GM19025 (cell line): ENCODE results near the gene TNS3.
A peak's percentile ranks its signal among the peaks of the same experiment; 100 is the strongest.

Experiments
- ATAC-seq: cut with Tn5 transposase; IDR thresholded peaks from one replicate; pipeline ENCODE4 v1.9.1; 2021; ENCODE audit warnings: mild to moderate bottlenecking, low read depth, moderate library complexity; ENCODE audit not compliant: unreplicated experiment

TNS3 gene

DNA sequence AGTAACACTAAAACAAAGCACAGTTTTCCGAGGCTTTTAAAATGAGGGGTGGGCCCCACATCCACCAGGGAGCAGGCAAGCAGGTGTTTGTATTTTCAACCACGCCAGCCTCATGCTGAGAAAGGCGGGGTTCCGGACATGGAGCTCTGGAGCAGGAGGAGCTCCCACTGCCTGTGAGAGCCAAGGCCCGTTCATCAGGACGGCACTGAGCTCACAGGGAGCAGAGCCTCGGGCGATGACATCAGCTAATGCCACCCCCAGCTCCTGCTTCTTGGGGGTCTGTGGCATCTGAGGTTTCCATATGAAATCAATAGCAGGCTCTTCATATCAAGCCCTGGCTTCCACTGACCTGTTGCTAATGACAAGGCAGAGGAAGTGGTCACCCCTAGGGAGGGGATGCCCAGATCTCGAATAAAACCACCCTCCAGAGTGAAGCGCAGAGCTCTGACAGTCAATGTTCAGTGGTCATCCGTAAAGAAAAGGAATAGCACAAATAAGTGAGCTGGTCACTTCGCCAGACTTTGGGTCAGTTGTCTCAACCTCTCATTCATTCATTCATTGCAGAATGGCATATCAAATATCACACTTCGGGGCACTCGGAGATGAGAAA lies 89.1 kb downstream of the TNS3 start:
- no peak for ATAC-seq

DNA sequence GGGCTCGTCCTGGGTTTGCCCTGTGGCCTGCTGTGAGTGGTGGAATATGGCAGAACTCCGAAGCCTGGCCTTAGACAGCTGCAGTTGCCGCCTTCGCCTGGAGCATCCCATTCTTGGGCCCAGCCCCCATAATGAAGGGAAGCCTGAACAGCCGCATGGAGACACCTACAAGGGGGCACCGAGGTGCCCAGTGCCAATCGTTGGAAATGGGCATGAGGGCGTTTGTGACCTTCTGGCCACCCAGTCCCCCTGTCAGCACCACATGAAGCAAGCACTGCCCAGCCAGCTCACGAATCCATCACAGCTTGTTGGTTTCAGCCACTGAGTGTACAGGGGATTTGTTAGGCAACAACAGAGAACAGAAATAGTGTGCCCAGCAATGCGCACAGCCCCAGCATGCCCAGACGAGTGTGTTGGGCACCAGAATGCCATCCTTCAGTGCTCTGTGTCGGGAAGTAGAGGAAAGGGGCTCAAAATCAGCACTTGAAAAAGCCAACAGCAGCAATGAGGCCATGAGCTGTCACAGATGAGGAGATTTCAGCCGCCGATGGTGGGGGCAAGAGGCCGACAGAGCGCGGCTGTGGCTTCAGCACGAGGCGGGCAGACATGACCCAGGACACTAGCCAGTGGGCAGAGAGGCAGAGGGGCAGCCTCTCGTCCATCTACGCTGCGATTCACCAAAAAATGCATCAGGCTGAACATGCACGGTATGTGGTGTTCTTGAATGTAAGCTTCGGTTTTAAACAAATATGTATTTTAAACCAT lies 91.2 kb downstream of the TNS3 start:
- ATAC-seq = no peak

DNA sequence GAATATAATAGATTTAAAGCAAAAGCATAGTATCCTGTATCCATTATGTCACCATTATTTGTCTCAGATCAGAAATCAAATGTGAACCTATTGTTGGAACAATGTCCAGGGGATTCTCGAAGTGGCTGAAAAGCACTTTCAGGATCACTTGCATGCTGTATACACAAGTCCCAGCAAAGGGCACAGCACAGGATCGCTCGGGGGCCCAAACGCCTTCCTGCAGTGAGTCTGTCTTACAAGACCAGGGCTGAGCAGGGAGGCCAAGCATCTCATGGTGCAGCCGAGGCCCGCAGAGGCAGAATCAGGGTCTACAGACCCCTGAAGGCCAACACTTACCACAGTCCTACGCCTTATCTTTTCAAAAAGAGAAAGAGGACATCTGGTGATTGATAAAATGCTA lies 92.3 kb downstream of the TNS3 start:
- ATAC-seq = no peak

DNA sequence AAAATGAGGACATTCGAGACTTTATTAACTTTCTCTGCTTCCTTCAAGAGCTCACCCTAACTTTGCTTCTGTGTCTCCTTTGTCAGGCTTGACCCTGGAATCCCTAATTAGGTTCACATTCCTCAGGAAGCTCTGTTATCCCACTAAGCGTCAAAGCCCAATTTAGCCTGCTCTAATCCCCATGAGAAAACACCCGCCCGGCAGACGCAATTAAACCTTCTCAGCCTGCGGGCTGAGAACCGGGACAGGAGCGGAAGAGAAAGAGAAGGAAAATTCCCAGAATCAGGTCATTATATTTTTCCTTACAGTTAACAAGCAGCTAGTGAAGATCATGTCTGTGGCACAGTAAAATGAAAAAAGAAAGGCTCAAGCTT lies 93.0 kb downstream of the TNS3 start:
- ATAC-seq = no peak

DNA sequence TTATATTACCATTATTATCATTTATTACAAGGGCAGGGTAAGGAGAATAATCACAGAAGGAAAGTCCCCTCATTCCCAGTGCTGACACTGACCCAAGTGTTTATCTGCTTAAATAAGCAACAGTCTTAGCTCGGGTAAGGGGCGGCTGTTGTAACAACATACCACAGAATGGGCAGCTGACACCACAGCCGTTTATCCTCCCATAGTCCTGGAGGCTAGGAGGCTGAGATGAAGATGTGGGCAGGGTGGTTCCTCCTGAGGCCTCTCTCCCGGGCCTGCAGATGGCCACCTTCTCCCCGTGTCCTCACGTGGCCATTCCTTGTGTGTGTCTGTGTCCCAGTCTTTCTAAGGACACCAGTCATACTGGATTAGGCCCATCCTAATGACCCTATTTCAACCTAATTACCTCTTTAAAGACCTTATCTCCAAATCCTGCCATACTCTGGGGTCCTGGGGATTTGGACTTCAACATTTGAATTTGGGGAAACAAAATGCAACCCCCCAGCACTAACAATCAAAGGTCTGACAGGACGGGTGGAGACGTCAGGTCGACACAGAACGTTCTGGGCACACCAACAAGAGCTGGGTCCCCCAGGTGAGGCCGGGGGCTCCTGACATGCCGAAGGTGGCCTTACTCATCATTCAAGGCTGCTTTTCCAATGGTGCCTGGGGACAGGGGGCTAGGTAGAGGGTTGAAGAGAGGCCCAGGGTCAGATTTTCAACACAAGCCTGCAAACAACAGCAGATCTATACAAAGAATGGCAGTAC lies 93.5 kb downstream of the TNS3 start:
- no peak for ATAC-seq

DNA sequence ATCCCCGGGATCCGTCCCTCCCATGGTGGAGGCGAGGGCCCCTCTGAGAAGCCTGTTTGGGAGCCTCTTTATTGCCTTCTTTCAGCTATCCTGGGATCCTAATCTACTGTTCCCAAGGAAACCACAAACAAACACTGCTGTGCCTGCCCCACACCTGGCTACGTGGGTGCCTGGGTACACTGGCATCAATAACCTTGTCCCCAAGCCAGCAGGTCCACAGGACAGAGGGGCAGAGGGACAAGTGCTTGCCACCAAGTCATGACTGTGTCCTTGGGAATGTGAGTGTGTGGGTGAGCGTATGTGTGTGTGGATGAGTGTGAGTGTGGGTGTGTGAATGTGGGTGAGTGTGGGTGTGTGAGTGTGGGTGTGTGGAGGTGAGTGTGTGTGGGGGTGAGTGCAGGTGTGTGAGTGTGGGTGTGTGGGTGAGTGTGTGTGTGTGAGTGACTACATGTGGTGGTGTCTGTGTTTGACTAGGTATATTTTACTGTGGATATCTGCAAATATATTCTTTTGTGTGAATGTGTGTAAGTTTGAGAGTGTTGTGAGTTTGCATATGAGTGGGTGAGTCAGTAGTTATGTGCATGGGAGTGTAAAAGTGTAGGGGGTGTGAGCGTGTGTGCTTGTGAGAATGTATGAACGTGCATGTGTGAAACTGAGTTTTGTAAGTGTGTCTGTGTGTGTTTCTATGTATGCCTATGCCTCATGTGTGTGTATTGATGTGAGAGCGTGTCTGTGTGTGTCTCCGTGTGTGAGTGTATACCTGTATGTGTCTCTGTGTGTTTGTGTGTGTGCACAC lies 96.1 kb downstream of the TNS3 start:
- ATAC-seq = no peak

DNA sequence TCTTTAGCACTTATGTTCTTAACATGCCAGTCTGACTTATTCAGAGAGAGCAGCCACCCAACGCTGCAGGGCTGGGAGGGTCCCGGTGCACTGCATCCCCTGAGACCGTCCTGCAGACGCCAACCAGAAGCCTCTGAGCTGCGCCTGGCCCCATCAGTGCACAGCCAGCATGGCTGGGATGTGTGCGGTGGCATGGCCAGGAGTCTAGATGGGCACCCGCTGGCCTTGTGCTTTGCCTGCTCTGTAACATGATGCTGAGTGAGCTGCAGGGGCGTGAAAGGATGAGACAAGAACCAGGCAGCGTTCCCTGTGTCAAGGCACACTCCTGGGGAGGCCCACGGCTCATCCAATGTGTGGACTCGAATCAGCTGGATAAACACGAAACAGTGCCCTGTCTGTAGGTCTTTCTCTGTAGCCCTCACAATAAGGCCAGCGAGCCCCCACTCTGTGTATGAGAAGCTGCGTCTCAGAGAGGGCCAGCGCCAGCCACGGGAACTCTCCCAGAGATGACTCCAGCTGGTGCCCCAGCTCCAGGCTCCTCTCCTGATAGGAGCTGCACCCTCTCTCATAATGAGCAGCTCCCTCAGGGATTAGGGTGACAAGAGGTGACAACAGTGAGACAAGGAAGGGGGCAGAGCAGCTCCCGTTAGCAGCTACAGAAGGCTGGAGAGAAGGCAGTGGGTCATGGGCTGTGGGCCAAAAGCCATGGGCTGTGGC lies 96.8 kb downstream of the TNS3 start:
- ATAC-seq = no peak

DNA sequence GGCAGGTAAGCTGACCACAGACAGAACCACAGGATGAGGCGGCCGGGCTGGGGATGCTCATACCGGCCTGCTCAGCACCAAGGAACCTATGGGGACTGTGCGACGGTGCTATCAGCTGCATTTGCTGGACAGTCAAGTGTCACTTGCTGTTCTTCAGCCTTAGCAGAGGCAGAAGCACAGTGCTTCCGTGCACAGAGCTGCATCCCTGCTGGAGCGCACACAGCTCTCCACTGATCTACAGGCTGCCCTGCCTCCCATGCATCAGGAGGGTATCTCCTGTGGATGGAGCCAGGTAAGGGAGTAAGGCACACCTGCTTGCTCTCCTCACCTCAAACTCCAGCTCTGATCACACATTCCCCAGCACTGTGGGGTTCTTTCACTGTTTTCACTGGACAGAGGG lies 97.5 kb downstream of the TNS3 start:
- ATAC-seq = no peak

DNA sequence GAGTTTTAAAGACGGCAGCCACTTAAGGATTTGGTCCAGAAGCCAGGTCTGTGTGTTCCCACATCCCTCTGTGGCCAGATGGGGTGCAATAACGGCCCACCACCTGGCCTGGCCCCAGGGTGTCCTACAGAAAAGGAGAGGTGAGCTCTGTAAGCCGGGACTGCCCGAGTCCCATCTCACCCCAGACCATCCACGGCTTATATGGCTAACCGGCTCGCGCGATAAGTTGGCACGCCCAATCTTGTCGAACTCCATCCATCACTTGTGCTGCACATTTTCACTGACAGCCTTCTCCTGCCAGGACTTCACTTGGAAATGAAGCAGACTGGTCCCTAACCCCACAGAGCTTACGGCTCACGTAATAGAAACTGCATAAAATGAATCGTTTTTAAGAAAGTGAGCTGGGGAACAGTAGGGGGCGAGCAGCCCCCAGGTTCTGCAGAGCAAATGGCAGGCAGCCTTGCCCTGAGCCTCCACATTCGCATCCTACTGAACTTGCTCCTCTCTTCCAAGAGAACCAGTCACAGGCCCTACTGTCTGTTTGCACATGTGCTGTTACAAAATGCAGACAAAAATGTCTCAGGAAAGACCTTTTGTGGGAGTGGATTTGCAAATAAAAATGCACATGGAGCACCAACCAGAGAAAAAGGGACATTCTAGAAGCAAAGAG lies 98.2 kb downstream of the TNS3 start:
- ATAC-seq = no peak

DNA sequence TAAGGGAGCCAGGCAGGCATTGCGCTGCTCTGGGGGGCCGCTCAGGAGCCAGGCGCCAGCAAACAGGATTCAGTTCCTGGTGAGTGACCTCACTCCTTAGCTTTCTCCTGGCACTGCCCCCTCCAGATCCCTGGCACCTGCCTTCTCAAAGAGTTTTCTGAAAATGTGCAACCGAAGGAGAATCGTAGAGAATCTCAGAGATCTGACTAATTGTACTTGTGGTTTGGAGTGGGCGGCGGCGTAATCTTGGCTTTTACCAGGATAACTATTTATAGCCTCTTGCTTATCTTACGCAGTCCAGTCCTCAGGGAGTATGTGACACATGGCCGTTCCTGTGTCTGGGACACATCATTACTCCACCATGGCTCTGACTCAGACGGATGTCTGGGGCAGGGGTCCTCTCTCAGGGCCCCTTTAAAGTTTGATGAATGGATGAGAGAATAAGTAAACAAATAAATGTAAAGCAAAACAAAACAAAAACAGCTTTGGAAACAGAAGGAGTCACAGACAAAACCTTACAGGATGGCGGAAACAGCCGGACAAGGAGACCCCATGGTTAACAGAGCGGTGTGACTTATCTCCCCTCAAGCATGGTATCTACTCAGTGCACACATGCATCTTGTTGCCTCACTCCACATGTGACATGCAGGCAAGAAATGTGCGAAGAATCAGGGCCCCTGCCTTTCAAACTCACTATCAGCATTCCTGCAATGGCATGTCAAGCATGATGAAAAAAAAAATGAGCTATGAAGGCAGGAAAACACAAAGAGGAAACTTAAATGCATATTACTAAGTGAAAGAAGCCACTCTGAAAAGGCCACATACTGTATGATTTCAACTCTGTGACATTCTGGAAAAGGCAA lies 99.7 kb downstream of the TNS3 start:
- no peak for ATAC-seq

DNA sequence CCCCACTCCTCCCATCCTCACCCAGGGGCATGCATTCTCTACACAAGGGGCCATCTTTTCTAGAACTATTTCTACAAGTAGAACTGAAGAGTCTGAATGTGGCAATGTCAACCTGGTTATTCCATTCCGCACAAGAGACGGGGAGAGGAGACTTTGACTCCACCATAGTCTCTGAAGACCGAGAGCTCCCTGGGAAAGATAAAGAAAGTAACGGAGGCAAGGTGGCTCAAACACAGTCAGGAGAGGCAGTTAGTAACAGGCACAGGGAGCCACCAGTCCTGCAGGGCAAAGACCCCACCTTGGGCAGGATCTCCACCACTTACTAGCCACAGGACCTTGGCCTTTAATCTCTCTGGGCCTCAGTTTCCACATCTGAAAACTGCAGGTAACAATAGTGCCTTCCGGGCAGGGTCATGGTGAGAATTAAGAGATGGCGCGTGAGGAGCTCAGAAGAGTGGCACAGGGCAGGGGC lies 100.3 kb downstream of the TNS3 start:
- no peak for ATAC-seq

DNA sequence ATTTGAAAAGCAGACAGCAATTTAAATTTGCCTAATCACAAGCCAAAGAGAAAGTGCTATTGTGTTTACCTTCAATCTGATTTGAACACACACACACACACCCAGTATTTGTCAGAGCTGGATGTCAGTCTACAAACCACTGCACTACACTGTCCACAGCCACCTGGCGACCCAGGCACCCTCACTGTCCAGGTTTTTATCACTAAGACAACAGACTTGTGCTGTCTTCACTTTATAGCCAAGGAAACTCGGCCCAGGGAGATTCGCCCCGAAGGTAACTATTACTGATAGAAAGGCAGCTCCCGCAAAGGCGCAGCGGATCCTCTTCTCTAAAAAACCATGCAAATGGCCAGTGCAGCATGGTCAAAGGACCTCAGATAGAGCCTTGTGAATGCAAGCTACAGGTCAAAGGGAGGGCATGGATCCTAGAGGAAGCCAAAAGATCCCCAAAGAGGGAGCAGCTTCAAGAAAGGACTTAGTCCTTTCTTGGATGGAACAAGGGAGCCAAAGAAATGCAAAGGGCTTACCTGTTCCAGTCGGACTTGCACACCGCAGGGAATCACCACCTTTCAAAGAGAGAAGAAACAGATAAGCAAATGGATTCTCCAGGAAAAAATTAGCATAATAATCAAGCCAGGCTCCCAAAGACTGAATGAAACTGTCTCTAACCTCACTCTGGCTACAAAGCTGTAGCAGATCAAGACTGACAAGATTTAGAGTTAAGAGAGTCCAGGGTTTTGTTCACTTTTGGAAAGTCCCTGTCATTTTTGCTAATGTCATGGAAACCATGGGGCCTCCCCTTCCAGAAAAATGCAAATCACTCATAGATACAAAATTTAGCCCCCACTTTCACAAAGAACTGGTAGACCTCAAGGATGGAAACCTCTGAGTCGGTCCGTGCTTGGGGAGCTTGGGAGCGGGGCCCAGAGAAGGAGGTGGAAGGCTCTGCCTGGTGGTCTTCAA lies 101.1 kb downstream of the TNS3 start:
- ATAC-seq = peak; percentile 46

DNA sequence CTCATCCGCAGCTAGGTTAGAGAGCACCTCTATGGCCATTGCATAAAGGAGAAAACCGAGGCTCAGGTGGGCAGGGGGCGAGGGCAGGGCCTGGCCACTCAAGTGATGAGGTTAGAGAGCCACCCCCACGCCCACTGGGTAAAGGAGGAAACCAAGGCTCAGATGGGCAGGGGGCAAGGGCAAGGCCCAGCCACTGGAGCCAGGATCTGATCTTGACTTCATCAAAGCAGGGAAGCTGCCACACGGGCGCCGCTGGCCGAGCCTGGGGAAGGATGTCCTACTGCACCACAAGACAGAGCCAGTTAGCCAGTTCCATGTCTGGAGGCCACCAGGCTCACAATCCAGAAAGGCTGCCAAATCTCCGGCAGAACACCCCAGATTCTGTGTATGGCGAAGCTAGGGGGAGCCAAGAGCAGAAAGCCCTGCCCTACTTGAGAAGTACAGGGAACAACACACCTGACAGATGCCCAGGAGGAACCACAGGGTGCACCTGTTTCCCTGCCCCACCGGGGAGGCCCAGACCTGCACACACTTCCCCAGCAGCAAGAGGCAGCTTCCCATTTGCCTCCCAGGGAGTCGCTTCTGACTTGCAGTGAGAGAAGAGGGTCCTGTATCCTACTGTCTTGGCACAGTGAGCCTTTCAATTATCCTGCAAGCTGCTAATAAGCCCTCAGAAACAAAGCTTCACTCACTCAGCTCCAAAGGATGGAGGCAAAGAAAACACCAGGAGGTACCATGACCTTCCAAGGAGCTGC lies 101.9 kb downstream of the TNS3 start:
- no peak for ATAC-seq

DNA sequence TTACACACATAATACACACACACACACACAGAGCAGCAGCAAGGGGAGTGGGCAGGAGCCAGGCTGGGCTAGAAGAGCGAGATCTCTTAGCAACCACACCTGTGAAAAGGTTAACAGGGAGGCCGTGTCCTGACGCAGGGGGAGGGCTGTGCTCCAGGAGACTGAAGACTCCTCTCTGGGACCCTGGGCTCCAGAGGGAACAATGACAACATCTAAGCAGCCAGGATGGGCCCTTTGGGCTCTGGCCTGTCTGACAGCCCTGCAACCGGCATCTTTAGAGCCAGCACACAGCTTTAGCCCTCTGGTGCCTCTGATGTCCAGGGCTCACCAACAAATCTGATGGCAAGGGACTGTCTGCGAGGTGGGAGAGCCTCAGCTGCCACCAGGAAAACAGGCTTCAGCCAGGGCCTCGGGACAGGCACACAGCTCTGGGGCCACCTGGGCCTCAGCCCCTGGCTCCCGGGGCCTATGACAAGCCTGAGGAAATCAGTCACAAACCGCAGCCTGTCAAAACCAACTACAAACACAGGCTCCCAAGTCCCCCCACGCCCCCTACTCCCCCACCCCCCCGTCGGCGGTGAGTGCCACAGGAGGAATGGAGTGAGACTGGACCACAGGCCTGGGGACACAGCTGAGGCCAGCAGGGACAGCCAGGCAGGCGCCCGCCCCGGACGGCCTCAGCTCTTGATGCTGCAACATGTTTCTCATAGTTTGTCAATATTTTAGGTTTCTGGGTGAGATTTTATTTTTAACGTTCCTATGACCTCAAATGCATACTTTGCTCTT lies 102.8 kb downstream of the TNS3 start:
- no peak for ATAC-seq

DNA sequence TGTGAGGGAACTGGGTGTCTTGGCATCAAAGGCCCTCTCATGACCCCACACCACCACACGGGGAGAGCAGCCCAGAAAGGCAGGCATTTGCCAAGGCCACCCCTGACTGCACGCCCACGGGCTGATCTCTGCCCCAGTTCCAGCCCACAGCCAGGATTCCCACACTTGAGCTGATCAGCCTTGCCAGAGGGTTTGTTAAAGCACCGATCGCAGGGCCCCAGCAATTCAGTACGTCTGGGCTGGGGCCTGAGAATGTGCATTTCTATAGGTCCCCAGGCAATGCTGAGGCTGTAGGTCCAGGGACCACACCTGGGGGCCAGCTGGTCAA lies 103.9 kb downstream of the TNS3 start:
- ATAC-seq = no peak
